Measurements from ENCODE around the gene TTC19.

The TTC19 gene

GRCh38 chr17:16033729-16034349, 34.2 kb downstream of the TTC19 start:
- no peaks in the 10 kb centered on the region for H3K27me3 ChIP-seq (ENCODE audit: insufficient read depth, poor library complexity, severe bottlenecking)
- peaks cover 6% of the 10 kb centered on the region for H3K4me1 ChIP-seq (ENCODE audit: insufficient read depth, poor library complexity, severe bottlenecking)
- DNase-seq (ENCODE audit: low spot score) (no peak), ATAC-seq (ENCODE audit: low read depth) (no peak)
- no peak overlapping the region for H3K27ac ChIP-seq (ENCODE audit: poor library complexity, severe bottlenecking)
- TF ChIP-seq CTCF (IDR thresholded peaks at IDR 0.05; ENCODE audit: poor library complexity, severe bottlenecking), result no peak
- peaks cover 96% of the 10 kb centered on the region for H3K36me3 ChIP-seq (ENCODE audit: low read depth)
- no peaks in the 10 kb centered on the region for H3K9me3 ChIP-seq (ENCODE audit: severe bottlenecking)
- no peak overlapping the region for H3K4me3 ChIP-seq (ENCODE audit: severe bottlenecking)

GRCh38 chr17:16036261-16036660, 36.6 kb downstream of the TTC19 start:
- TF ChIP-seq CTCF (IDR thresholded peaks at IDR 0.05; ENCODE audit: poor library complexity, severe bottlenecking), result no peak
- ATAC-seq (ENCODE audit: low read depth) (no peak), DNase-seq (ENCODE audit: low spot score) (no peak)
- Histone ChIP-seq H3K36me3 (ENCODE audit: low read depth) (peaks cover 94% of the 10 kb centered on the region), H3K9me3 (ENCODE audit: severe bottlenecking) (no peaks in the 10 kb centered on the region), H3K27ac (ENCODE audit: poor library complexity, severe bottlenecking) (no peak overlapping the region), H3K4me1 (ENCODE audit: insufficient read depth, poor library complexity, severe bottlenecking) (no peaks in the 10 kb centered on the region), H3K4me3 (ENCODE audit: severe bottlenecking) (no peak overlapping the region), H3K27me3 (ENCODE audit: insufficient read depth, poor library complexity, severe bottlenecking) (no peaks in the 10 kb centered on the region)

GRCh38 chr17:16037636-16038035, 38.0 kb downstream of the TTC19 start:
- no peak overlapping the region for H3K4me3 ChIP-seq (ENCODE audit: severe bottlenecking)
- ATAC-seq (ENCODE audit: low read depth) (no peak), DNase-seq (ENCODE audit: low spot score) (no peak)
- no peak for TF ChIP-seq CTCF (IDR thresholded peaks at IDR 0.05; ENCODE audit: poor library complexity, severe bottlenecking)
- H3K4me1 ChIP-seq (ENCODE audit: insufficient read depth, poor library complexity, severe bottlenecking), result no peaks in the 10 kb centered on the region
- no peaks in the 10 kb centered on the region for H3K9me3 ChIP-seq (ENCODE audit: severe bottlenecking)
- no peaks in the 10 kb centered on the region for H3K27me3 ChIP-seq (ENCODE audit: insufficient read depth, poor library complexity, severe bottlenecking)
- no peak overlapping the region for H3K27ac ChIP-seq (ENCODE audit: poor library complexity, severe bottlenecking)
- H3K36me3 ChIP-seq (ENCODE audit: low read depth), result peaks cover 90% of the 10 kb centered on the region

- no peak overlapping the region for H3K27ac ChIP-seq (ENCODE audit: poor library complexity, severe bottlenecking)
- H3K27me3 ChIP-seq (ENCODE audit: insufficient read depth, poor library complexity, severe bottlenecking), result no peaks in the 10 kb centered on the region
- peaks cover 86% of the 10 kb centered on the region for H3K36me3 ChIP-seq (ENCODE audit: low read depth)
- H3K9me3 ChIP-seq (ENCODE audit: severe bottlenecking), result no peaks in the 10 kb centered on the region
- ATAC-seq (ENCODE audit: low read depth) (no peak), DNase-seq (ENCODE audit: low spot score) (no peak)
- TF ChIP-seq CTCF (IDR thresholded peaks at IDR 0.05; ENCODE audit: poor library complexity, severe bottlenecking), result no peak
- H3K4me3 ChIP-seq (ENCODE audit: severe bottlenecking), result no peak overlapping the region
- H3K4me1 ChIP-seq (ENCODE audit: insufficient read depth, poor library complexity, severe bottlenecking), result no peaks in the 10 kb centered on the region
Observed at GRCh38 chr17:16040710-16041251, 41.2 kb downstream of the TTC19 start.

- ATAC-seq (ENCODE audit: low read depth), result no peak
Observed at GRCh38 chr17:16044487-16044886, 44.9 kb downstream of the TTC19 start.

More at GRCh38 chr17:16044487-16044886, 44.9 kb downstream of the TTC19 start:
- peaks cover 86% of the 10 kb centered on the region for H3K36me3 ChIP-seq (ENCODE audit: low read depth)
- TF ChIP-seq CTCF (IDR thresholded peaks at IDR 0.05; ENCODE audit: poor library complexity, severe bottlenecking), result no peak
- H3K9me3 ChIP-seq (ENCODE audit: severe bottlenecking), result no peaks in the 10 kb centered on the region
- H3K27ac ChIP-seq (ENCODE audit: poor library complexity, severe bottlenecking), result no peak overlapping the region
- H3K27me3 ChIP-seq (ENCODE audit: insufficient read depth, poor library complexity, severe bottlenecking), result no peaks in the 10 kb centered on the region
- H3K4me1 ChIP-seq (ENCODE audit: insufficient read depth, poor library complexity, severe bottlenecking), result no peaks in the 10 kb centered on the region
- H3K4me3 ChIP-seq (ENCODE audit: severe bottlenecking), result no peak overlapping the region
- DNase-seq (ENCODE audit: low spot score), result no peak
